Stimulated activated CD8-positive, alpha-beta memory T cell treated with anti-CD3 and anti-CD28 coated beads, Interleukin-4, amount 100 ng/mL, for 4 hours (primary cell): ENCODE measurements around the gene ATP8B2.
A peak's percentile ranks its signal among the peaks of the same experiment; 100 is the strongest.
"Not testable (repeated sequence)": the region's sequence is repeated elsewhere in the genome, so short reads cannot be mapped to it uniquely, and the experiment has no call there.

Experiments used
- DNase-seq, 2 donors: peaks; one replicate each; pipeline ENCODE4 v3.0.0-alpha.2; 2020; ENCODE audit warnings: low read depth in 2 of 2, low spot score in 1 of 2

Gene ATP8B2

GRCh38 chr1:154324669-154325582, at the start of gene ATP8B2:
Gene ATP8B2 (plus strand): TSS chr1:154325525. CDS start chr1:154328142, 2,617 bp downstream.
- DNase-seq = peak; percentile 51 to 61

DNA sequence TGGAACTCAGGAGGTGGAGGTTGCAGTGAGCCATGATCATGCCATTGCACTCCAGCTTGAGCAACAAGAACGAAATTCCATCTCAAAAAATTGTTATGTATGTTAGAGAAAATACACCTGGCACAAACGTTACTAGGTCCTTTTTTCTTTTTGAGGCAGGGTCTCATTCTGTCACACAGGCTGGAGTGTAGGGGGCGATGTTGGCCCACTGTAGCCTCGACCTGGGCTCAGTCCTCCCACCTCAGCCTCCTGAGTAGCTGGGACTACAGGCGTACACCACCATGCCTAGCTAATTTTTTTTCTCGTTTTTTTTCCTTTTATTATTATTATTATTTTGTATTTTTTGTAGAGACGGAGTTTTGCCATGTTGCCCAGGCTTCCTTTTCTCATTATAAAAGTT, 48.5 kb upstream of the ATP8B2 start:
- no peak for DNase-seq

- DNase-seq = not testable (repeated sequence)
These were observed 37.7 kb upstream of the ATP8B2 start for GRCh38 chr1:154287591-154287990.

- no peak for DNase-seq
These were observed 36.7 kb upstream of the ATP8B2 start for GRCh38 chr1:154288661-154289060.

GRCh38 chr1:154290921-154291320, 34.4 kb upstream of the ATP8B2 start:
- DNase-seq = no peak

DNA sequence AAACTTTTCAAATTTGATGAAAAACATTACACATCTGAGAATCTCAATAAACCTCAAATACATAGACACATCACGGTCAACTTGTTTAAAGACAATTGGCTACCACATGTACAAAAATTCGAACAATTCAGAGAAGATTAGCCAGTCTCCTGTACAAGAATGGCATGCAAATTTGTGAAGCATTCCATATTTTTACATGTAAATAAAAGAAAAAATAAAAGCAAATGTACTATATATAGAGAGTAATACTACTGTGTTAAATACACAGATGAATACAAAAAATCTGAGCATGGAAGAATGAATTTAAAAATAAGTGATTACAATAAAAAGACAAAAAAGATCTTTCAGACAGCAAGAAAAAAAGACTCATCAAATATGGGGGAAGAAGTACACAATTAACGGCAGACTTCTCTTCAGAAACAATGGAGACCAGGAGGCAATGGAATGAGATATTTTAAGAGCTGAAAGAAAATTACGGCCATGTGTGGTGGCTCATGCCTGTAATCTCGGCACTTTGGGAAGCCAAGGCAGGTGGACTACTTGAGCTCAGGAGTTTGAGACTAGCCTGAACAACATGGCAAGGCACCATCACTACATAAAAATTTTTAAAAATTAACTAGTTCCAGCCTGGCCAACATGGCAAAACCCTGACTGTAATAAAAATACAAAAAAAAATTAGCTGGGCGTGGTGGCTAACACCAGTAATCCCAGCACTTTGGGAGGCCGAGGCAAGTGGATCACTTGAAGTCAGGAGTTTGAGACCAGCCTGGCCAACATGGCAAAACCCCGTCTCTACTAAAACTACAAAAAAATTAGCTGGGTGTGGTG, 29.7 kb upstream of the ATP8B2 start:
- DNase-seq = no peak

- no peak for DNase-seq
These were observed 23.7 kb upstream of the ATP8B2 start for GRCh38 chr1:154301582-154301981.

- no peak for DNase-seq
These were observed 20.5 kb upstream of the ATP8B2 start for GRCh38 chr1:154304664-154305337.

DNA sequence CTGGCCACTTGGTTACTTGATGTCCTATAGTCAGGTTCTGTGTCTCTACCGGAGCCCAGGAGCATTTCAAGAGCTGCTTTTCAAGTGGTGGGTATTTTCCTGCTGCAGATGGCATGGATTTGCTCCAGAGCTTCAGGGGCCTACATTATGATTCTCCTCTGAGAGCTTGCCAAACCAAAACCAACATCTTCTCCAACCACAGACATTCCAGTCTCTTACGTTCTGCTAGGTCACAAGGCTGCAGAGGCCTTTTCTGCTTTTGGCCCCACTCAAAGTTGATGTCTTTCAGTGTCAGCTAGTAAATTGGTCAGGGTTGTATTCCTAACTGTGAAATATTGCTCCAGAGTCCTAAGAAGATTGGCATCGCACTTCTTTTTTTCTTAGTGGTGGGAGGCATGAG, 19.2 kb upstream of the ATP8B2 start:
- no peak for DNase-seq

GRCh38 chr1:154307670-154308270, 17.6 kb upstream of the ATP8B2 start:
- not testable (repeated sequence) for DNase-seq

- DNase-seq = not testable (repeated sequence)
These were observed 16.2 kb upstream of the ATP8B2 start for GRCh38 chr1:154309136-154309535.

DNA sequence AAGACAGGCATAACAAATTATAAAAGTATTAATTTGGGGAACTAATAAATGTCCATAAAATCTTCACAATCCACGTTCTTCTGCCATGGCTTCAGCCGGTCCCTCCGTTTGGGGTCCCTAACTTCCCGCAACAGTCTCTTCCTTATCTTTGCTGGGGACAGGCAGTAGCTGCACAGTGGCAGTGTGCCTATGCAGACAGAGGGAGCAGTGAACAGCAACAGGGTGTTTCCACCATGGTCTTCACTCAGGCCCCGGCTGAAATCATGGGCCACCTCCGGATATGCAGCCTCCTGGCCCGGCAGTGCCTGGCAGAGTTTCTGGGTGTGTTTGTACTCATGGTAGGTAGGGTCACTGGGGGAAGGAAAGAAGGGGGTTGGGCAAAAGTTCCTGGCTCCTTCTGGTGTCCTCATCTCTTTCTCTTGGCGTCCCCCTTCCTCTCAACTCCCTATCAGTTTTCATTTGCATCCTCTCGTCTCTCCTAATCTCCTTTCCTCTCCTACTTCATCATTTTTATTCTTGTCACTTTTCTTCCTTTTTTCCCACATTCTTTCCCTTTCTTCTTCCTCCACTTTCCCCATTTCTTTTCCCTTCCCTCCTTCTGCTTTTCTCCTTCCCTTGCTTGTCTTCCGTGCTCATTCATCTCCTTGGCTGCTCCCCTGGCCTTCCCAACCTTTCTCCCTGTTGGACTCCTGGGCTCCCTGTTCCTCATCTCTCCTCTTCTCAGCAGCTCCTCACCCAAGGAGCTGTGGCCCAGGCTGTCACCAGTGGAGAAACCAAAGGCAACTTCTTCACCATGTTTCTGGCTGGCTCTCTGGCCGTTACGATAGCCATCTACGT, 12.9 kb upstream of the ATP8B2 start:
- DNase-seq = not testable (repeated sequence)

DNA sequence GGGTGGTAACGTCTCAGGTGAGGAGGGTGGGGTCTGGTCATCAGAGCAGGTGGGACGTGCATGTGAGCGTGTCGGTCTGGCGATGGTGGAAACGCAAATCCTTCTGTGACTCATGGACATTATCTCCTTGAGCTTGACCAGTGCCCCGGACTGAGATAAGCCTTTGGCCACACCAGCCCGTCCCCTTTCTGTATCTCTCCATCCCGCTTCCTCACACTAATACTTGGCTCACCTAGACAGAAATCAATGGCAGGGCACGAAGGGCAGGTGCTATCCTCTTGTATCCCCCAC, 12.3 kb upstream of the ATP8B2 start:
- DNase-seq = no peak

DNA sequence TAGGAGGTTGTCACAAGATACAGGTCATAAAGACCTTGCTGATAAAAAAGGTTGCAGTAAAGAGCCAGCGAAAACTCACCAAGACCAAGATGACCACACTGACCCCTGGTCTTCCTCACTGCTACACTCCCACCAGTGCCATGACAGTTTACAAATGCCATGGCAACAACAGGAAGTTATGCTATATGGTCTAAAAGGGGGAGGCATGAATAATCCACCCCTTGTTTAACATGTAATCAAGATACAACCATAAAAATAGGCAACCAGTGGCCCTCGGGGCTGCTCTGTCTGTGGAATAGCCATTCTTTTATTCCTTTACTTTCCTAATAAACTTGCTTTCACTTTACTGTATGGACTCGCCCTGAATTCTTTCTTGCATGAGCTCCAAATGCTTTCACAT, 11.1 kb upstream of the ATP8B2 start:
- DNase-seq = not testable (repeated sequence)

GRCh38 chr1:154316704-154317103, 8.6 kb upstream of the ATP8B2 start:
- DNase-seq = no peak

GRCh38 chr1:154318386-154318785, 6.9 kb upstream of the ATP8B2 start:
- DNase-seq = no peak

GRCh38 chr1:154320882-154321608, 4.3 kb upstream of the ATP8B2 start, which contains the start of gene AQP10:
Gene AQP10 (plus strand): TSS chr1:154321093. CDS start chr1:154321156, 63 bp downstream.
- DNase-seq = no peak

- not testable (repeated sequence) for DNase-seq
These were observed 3.8 kb upstream of the ATP8B2 start for GRCh38 chr1:154321609-154321934.

GRCh38 chr1:154323493-154323892, 1.8 kb upstream of the ATP8B2 start:
- no peak for DNase-seq

DNA sequence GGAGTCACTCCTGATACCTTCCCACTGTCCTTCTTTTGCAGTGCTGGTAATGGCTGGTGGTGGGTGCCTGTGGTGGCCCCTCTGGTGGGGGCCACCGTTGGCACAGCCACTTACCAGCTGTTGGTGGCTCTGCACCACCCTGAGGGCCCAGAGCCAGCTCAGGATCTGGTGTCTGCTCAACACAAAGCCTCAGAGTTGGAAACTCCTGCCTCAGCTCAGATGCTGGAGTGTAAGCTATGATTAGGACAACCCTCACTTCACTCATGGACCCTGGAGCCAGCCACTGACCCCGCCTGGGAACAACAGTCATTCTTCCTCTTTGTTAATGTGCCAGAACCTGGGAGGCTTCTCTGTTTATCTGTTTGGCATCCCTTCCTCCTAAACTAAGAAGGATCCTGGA, 1.1 kb upstream of the ATP8B2 start:
- no peak for DNase-seq
